ENCODE data around the gene MPST.

Gene MPST

GRCh38 chr22:37016134-37016910 lies 3.2 kb upstream of the MPST start:
- DNase-seq (ENCODE audit: low read depth) = no peak
- no peak overlapping the region for H3K4me3 ChIP-seq (ENCODE audit: low read depth, low read length)
- TF ChIP-seq CTCF (IDR thresholded peaks at IDR 0.05; ENCODE audit: low read depth, low read length) (no peak), POLR2A (IDR thresholded peaks at IDR 0.05; ENCODE audit: extremely low read depth, insufficient read length) (no peak), MYC (IDR thresholded peaks at IDR 0.05; ENCODE audit: low read depth, low read length) (no peak), MAX (IDR thresholded peaks at IDR 0.05; ENCODE audit: low read depth, low read length) (no peak)

GRCh38 chr22:37017356-37017755 lies 2.2 kb upstream of the MPST start:
- DNase-seq (ENCODE audit: low read depth) = no peak
- TF ChIP-seq POLR2A (IDR thresholded peaks at IDR 0.05; ENCODE audit: extremely low read depth, insufficient read length) = no peak
- no peak for TF ChIP-seq MAX (IDR thresholded peaks at IDR 0.05; ENCODE audit: low read depth, low read length)
- no peak for TF ChIP-seq MYC (IDR thresholded peaks at IDR 0.05; ENCODE audit: low read depth, low read length)
- no peak for TF ChIP-seq CTCF (IDR thresholded peaks at IDR 0.05; ENCODE audit: low read depth, low read length)
- no peak overlapping the region for H3K4me3 ChIP-seq (ENCODE audit: low read depth, low read length)

- TF ChIP-seq MAX (IDR thresholded peaks at IDR 0.05; ENCODE audit: low read depth, low read length) = no peak
- no peak for TF ChIP-seq CTCF (IDR thresholded peaks at IDR 0.05; ENCODE audit: low read depth, low read length)
- TF ChIP-seq POLR2A (IDR thresholded peaks at IDR 0.05; ENCODE audit: extremely low read depth, insufficient read length) = no peak
- no peak for TF ChIP-seq MYC (IDR thresholded peaks at IDR 0.05; ENCODE audit: low read depth, low read length)
- DNase-seq (ENCODE audit: low read depth) = no peak
- peak overlapping the region; percentile 72 for H3K4me3 ChIP-seq (ENCODE audit: low read depth, low read length)
These were observed 1.3 kb upstream of the MPST start for GRCh38 chr22:37018086-37018814.

- DNase-seq (ENCODE audit: low read depth) = peak; percentile 45
- TF ChIP-seq MYC (IDR thresholded peaks at IDR 0.05; ENCODE audit: low read depth, low read length) (no peak), MAX (IDR thresholded peaks at IDR 0.05; ENCODE audit: low read depth, low read length) (no peak), POLR2A (IDR thresholded peaks at IDR 0.05; ENCODE audit: extremely low read depth, insufficient read length) (no peak), CTCF (IDR thresholded peaks at IDR 0.05; ENCODE audit: low read depth, low read length) (no peak)
These were observed 680 bp upstream of the MPST start for GRCh38 chr22:37018815-37019308.

GRCh38 chr22:37020192-37020479 lies 594 bp downstream of the MPST start:
- H3K4me3 ChIP-seq (ENCODE audit: low read depth, low read length) = peak overlapping the region; percentile 95
- peak; percentile 64 for DNase-seq (ENCODE audit: low read depth)
- no peak for TF ChIP-seq CTCF (IDR thresholded peaks at IDR 0.05; ENCODE audit: low read depth, low read length)
- peak; percentile 82; the same call in 1 of the 2 replicates for TF ChIP-seq MAX (IDR thresholded peaks at IDR 0.05; ENCODE audit: low read depth, low read length)

More at GRCh38 chr22:37018815-37019308, 680 bp upstream of the MPST start:
- H3K4me3 ChIP-seq (ENCODE audit: low read depth, low read length) = peak overlapping the region; percentile 72

Measured in NB4 (cell line).